Breast epithelium (tissue), 3 donors: ENCODE data around the gene CDH6.

Experiments
- POLR2A ChIP-seq: fragments of 450-650 bp; IDR thresholded peaks from one replicate; pipeline ENCODE4 v1.6.1; 2016; ENCODE audit warnings: antibody characterized with exemption, mild to moderate bottlenecking, moderate library complexity
- POLR2AphosphoS5 ChIP-seq, 3 donors: sonication (generic); formaldehyde crosslinking; IDR thresholded peaks; one replicate each; pipeline ENCODE4 v1.6.1; 2017; ENCODE audit warnings: antibody characterized with exemption in 3 of 3
- TF ChIP-seq, protein P1 (sequence below), 3 donors: fragments of 450-650 bp; IDR thresholded peaks; one replicate each; pipeline ENCODE4 v1.5.1; 2016 to 2017; ENCODE audit warnings: antibody characterized with exemption in 3 of 3, mild to moderate bottlenecking in 3 of 3, moderate library complexity in 3 of 3

DNA sequence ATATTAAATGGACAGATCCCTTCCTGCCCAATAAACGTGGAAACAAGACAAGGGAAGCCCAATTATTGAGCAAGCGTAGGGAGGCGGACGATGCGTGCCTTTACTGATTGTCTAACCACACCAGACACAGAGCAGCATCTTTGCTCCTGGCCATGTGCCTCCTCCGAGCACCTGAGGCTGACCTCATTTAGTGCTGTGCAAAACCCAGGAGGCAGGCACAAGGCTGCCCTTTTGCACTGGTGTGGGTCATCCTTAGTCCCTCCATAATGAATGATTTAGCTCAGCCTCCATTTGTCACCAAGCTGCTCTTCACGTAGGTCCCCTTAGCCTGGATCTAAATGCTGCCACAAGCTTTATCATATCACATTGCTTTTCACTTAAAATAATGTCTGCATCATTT is 24.1 kb upstream of the CDH6 start:
- TF ChIP-seq, protein P1, sequence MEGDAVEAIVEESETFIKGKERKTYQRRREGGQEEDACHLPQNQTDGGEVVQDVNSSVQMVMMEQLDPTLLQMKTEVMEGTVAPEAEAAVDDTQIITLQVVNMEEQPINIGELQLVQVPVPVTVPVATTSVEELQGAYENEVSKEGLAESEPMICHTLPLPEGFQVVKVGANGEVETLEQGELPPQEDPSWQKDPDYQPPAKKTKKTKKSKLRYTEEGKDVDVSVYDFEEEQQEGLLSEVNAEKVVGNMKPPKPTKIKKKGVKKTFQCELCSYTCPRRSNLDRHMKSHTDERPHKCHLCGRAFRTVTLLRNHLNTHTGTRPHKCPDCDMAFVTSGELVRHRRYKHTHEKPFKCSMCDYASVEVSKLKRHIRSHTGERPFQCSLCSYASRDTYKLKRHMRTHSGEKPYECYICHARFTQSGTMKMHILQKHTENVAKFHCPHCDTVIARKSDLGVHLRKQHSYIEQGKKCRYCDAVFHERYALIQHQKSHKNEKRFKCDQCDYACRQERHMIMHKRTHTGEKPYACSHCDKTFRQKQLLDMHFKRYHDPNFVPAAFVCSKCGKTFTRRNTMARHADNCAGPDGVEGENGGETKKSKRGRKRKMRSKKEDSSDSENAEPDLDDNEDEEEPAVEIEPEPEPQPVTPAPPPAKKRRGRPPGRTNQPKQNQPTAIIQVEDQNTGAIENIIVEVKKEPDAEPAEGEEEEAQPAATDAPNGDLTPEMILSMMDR (IDR thresholded peaks at IDR 0.05), result no peak
- TF ChIP-seq POLR2AphosphoS5 (IDR thresholded peaks at IDR 0.05), result no peak
- no peak for TF ChIP-seq POLR2A
